MM.1S (cell line): ENCODE results near the gene PHF21B.

ENCODE experiments used
- EZH2 ChIP-seq: fragments of 300-600 bp; sonication (generic); optimal IDR thresholded peaks from 2 replicates; pipeline ENCODE3; 2017; ENCODE audit warnings: low read depth, mild to moderate bottlenecking, antibody characterized with exemption, low read length, mixed read lengths
- EZH2phosphoT487 ChIP-seq: fragments of 300-600 bp; sonication (generic); IDR thresholded peaks from 2 replicates; pipeline ENCODE4 v1.6.1; 2018; ENCODE audit warnings: antibody characterized with exemption, low read length
- TF ChIP-seq, protein P1 (sequence below): fragments of 300-600 bp; sonication (generic); IDR thresholded peaks from 2 replicates; pipeline ENCODE4 v1.5.1; 2016; ENCODE audit warnings: antibody characterized with exemption, low read length, mixed read lengths

DNA sequence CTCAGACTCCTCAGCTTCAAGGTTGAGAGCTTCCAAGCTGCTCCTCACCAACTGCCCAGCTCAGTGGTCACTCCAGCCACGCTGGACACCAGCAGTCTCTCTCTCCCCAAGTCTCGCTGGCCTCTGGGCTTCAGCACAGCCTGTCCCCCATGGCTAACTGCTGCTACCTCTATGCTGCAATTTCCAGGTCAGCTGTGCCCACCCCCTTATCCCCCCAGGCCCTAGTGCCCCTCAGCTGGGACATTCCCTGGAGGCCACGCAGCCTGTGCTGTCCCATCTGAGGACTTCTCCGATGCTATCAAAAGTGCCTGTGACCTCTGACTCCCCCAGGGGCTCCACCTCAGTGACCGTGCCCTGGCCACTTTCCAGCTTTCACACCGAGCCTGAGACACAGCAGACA lies 37.5 kb upstream of the PHF21B start:
- TF ChIP-seq, protein P1, sequence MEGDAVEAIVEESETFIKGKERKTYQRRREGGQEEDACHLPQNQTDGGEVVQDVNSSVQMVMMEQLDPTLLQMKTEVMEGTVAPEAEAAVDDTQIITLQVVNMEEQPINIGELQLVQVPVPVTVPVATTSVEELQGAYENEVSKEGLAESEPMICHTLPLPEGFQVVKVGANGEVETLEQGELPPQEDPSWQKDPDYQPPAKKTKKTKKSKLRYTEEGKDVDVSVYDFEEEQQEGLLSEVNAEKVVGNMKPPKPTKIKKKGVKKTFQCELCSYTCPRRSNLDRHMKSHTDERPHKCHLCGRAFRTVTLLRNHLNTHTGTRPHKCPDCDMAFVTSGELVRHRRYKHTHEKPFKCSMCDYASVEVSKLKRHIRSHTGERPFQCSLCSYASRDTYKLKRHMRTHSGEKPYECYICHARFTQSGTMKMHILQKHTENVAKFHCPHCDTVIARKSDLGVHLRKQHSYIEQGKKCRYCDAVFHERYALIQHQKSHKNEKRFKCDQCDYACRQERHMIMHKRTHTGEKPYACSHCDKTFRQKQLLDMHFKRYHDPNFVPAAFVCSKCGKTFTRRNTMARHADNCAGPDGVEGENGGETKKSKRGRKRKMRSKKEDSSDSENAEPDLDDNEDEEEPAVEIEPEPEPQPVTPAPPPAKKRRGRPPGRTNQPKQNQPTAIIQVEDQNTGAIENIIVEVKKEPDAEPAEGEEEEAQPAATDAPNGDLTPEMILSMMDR, result no peak
- TF ChIP-seq EZH2phosphoT487 (no peak), EZH2 (no peak)
